Astrocyte of the spinal cord (primary cell): Measurements from ENCODE around the gene STK40.

Source experiments
- DNase-seq: peaks from one replicate; pipeline ENCODE4 v3.0.0; 2011; ENCODE audit warnings: low read depth, low spot score
- H3K4me3 ChIP-seq: 2 replicates; pipeline ENCODE4 v1.5.1; 2011; ENCODE audit warnings: low read depth, mild to moderate bottlenecking, low read length, moderate library complexity
- in situ Hi-C: cut with HindIII; loops from 2 replicates; pipeline ENCODE4 v1.10.0; 2017; ENCODE audit warnings: low sequenced_read_pairs
- TF ChIP-seq, protein P1 (sequence below): IDR thresholded peaks from 2 replicates; pipeline ENCODE4 v1.5.1; 2012; ENCODE audit warnings: low read depth, mild to moderate bottlenecking, low read length, inconsistent platforms

The STK40 gene

DNA sequence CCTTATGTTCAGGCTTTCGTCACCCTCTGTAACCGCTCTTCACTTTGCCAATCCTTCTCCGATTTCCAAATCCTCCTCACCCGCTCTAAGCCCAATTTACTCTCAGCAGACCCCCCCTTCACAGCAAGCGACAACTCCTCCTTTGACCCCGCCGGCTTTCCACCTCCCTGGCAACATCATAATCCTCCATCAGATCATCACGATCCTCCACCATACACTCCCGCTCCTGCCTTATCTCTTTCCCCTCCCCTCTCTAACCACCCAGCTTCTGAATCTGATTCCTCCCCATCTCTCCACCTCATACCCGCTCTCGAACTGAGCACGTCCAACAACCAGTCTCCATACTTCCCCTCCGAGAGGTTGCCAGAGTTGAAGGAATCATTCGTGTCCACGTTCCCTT, 54.8 kb downstream of the STK40 start:
- in situ Hi-C loops = no loop called here
- TF ChIP-seq, protein P1, sequence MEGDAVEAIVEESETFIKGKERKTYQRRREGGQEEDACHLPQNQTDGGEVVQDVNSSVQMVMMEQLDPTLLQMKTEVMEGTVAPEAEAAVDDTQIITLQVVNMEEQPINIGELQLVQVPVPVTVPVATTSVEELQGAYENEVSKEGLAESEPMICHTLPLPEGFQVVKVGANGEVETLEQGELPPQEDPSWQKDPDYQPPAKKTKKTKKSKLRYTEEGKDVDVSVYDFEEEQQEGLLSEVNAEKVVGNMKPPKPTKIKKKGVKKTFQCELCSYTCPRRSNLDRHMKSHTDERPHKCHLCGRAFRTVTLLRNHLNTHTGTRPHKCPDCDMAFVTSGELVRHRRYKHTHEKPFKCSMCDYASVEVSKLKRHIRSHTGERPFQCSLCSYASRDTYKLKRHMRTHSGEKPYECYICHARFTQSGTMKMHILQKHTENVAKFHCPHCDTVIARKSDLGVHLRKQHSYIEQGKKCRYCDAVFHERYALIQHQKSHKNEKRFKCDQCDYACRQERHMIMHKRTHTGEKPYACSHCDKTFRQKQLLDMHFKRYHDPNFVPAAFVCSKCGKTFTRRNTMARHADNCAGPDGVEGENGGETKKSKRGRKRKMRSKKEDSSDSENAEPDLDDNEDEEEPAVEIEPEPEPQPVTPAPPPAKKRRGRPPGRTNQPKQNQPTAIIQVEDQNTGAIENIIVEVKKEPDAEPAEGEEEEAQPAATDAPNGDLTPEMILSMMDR = no peak
- no peak overlapping the region for H3K4me3 ChIP-seq
- DNase-seq = no peak

DNA sequence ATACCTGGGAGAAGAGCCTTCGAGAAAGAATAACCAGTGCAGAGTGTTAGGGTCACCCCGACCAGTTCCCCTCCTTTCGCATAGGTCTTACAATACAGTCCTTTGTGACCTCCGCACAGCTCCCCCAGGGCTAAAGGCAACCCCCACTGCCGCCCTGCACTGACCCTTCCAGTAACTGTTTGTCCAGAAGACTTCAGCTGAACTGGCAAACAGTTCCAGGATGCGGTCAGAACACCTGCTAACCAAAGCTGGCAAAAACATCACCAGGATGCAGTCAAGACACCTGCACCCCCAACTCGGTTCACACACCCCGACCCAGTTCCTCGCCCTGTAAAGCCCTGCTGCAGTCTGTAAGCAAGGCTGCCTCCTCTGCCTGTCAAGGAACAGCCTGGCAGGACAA, 55.9 kb downstream of the STK40 start:
- DNase-seq = no peak
- TF ChIP-seq, protein P1 = no peak
- no peak overlapping the region for H3K4me3 ChIP-seq
- in situ Hi-C loops = no loop called here

DNA sequence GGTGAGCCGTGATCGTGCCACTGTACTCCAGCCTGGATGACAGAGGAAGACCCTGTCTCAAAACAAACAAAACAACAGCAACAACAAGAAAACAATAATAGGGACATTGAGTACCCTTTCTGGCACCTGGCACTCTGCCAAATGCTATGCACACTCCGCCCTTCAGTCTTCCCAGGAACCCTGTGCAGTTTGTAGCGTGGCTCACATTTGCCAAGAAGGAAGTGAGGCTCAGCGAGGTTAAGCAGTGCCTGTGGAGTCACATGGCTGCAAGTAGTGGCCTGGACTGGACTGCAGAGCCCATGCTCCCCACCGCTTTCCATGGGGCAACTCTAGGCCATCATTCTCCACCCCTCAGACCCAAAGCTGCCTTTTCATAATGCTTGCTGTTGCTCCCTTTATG, 57.0 kb downstream of the STK40 start:
- no peak overlapping the region for H3K4me3 ChIP-seq
- DNase-seq = no peak
- in situ Hi-C loops = no loop called here
- TF ChIP-seq, protein P1 = no peak

DNA sequence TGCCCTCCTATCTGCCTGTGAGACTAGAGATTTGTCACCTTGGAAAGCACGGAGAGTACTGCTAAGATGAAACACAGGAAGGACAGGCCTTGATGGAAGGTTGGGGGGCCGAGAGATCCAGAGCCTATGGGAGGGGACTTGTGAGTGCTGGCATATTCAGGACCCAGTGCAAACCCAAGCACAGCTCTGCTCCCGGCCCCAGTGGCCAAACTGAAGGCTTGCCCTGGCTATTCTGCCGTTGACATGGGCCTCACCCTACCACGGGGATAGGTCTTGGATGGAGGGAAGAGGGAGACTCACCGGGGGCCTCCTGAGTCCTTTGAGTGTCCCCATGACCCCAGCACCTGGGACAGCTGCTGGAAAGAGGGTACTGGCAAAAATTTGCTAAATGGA, 57.6 kb downstream of the STK40 start:
- TF ChIP-seq, protein P1 = no peak
- in situ Hi-C loops = no loop called here
- DNase-seq = no peak
- H3K4me3 ChIP-seq = no peak overlapping the region

DNA sequence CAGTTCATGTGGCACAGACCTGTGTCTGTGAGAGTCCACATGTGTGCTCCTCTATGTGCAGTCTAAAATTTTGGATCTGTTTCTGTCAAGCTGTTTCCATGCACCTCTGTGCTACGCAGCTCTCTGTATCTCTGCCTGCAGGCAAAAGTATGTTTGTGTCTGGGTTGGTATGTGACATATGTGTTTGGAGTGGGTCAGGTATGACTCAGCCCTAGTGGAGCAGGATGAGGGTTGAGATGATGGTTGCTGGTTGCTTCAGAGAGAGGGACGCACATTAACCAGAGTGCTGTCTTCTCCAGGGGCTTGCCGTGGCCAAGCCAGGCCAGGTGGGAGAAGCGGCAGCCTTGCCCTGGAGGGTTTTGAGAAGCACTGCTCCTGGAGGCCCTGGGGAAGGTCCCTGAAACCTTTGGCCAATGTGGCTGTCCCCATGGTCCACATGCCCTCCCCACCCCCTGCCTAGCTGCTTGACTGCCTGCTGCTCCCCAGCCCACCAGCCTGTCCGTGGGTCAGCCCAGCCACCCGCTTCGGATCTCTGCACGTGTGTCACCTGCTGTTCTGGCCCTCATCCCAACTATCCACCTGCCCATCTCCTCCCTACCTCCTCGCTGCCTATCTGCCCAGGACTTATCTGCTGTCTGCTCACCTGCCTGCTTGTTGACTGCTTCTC, 58.2 kb downstream of the STK40 start:
- DNase-seq = peak; percentile 34
- TF ChIP-seq, protein P1 = no peak
- no peak overlapping the region for H3K4me3 ChIP-seq
- in situ Hi-C loops = no loop called here

DNA sequence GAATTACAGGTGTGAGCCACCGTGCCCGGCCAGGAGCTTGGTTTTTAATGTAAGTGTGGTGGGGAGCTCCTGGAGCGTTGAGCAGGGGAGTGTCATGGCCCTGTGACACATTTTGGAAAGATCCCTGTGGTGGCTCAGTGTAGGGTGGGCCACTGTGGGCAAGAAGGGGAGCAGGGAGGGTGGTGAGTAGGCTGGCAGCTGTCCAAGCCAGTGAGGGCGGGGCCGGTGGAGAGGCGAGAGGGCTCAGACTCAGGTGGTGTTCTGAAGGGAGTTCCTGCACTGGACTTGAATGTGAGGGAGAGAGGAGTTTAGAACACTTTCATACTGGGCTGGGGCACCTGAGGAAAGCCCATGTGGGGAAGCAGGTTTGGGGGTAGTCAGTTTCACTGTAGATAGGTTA, 59.2 kb downstream of the STK40 start:
- in situ Hi-C loops = no loop called here
- TF ChIP-seq, protein P1 = no peak
- DNase-seq = no peak
- H3K4me3 ChIP-seq = no peak overlapping the region

DNA sequence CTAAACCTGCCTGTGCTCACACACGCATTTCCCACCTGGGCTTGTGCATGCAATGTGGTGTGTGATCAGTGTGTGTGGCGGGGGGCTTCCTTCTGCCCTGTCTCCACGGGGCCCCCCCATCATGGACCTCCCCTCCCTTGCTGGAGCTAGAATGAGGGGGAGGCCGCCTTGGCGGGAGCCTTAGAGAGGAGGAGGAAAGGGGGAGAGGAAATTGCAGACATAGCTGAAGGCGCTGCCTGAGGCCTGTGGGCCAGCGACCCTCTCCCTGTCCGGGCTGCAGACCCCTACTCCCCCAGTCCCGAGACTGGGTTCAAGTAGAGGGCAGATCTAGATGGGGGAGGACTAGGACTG, 61.4 kb downstream of the STK40 start:
- no peak for DNase-seq
- H3K4me3 ChIP-seq = no peak overlapping the region
- TF ChIP-seq, protein P1 = no peak
- in situ Hi-C loops = no loop called here
